Activated T-helper 17 cell treated with anti-CD3 and anti-CD28 coated beads, Interleukin-2, amount 50 U/mL, for 72 hours (primary cell): ENCODE measurements around the gene HIPK1. TPM values are rescaled to one million over a fixed set of nuclear protein-coding genes. Genes with fewer than 3 reads are reported as not detected.

Experiments used
- ATAC-seq: fragments of 150-1000 bp; cut with Tn5 transposase; replicated peaks from 2 replicates; pipeline ENCODE4 v1.10.0; 2021; ENCODE audit warnings: mild to moderate bottlenecking, moderate library complexity
- H3K27ac Mint-ChIP-seq: one replicate; pipeline ENCODE4 v1.8.0; 2022; ENCODE audit warnings: mixed read lengths
- H3K27me3 Mint-ChIP-seq: one replicate; pipeline ENCODE4 v1.8.0; 2022; ENCODE audit warnings: mixed read lengths
- H3K36me3 Mint-ChIP-seq: one replicate; pipeline ENCODE4 v1.8.0; 2022; ENCODE audit warnings: low read depth, mild to moderate bottlenecking, mixed read lengths
- H3K4me1 Mint-ChIP-seq: one replicate; pipeline ENCODE4 v1.8.0; 2022; ENCODE audit warnings: mixed read lengths
- H3K4me3 Mint-ChIP-seq: one replicate; pipeline ENCODE4 v1.8.0; 2022; ENCODE audit warnings: mild to moderate bottlenecking, mixed read lengths
- H3K9me3 Mint-ChIP-seq: one replicate; pipeline ENCODE4 v1.8.0; 2022; ENCODE audit warnings: mixed read lengths
- total RNA-seq, 2 donors: library from RNA; stranded (reverse); gene quantifications; one replicate each; pipeline ENCODE4 v1.2.3, GENCODE V29; 2022

Gene HIPK1
- total RNA-seq, result 10 to 100 TPM; 44.4 to 71.0 TPM

DNA sequence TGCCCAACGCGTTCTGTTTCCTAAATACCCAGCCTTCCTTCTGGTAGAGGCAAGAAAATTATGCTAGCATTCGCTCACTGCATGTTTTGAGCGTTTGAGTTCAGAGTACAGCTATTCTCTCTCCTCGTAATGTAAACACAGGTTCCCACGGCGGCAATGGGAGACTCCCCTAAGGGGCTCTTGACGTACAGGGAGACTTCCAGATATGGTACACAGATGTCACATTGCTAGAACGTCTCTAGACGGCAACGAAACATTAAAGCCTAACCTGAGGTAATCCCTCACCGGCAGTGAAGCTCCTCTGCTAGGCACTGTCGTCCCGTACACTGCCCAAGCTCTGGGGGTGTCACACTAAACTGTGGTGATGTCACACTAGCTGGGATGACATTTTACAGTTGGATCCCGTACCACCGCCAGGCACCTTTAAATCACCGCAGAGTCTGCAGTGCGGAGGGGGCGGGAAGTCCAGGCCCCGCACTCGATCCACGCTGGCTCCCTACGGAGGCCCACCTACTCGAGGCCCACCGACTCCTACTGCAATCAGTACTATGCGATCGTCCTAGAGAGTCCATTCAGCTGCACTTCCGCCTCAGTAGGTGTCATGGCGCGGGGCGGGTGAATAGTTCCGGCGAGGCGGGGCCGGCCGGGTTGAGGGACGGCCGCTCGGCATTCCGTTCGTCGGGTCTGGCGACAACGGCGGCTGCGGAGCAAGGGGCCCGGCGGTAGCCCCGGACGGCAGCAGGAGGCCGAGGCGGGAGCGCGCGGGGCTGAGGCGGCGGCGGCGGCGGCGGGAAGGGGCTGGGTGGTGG lies at the start of gene HIPK1:
TSS of gene HIPK1 (plus strand) at position 384 of the 809 bp plus-strand sequence.
- Mint-ChIP-seq H3K4me3 (peak within 1 kb of the TSS; percentile 89), H3K36me3 (peaks cover 48% of the 10 kb centered on the region), H3K4me1 (peaks cover 42% of the 10 kb centered on the region), H3K27me3 (no peaks in the 10 kb centered on the region), H3K27ac (peak within 1 kb of the TSS; percentile 99), H3K9me3 (no peaks in the 10 kb centered on the region)
- ATAC-seq, result peak; percentile 62

DNA sequence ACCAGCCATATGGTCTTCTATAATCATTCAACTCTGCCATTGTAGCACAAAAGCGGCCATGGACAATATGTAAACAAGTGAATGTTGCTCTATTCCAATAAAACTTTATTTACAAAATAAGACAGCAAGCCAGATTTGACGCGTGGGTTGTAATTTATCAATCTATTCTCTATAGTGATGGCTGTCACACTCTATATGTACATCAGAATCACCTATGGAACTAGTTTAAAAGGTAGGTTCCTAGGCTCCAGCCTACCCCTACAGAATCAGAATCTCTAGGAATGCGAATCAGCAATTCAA lies 49.4 kb upstream of the HIPK1 start:
- Mint-ChIP-seq H3K27ac (peak overlapping the region; percentile 85), H3K9me3 (no peaks in the 10 kb centered on the region), H3K4me3 (peak overlapping the region; percentile 59), H3K4me1 (peaks cover 15% of the 10 kb centered on the region), H3K27me3 (no peaks in the 10 kb centered on the region), H3K36me3 (no peaks in the 10 kb centered on the region)
- ATAC-seq, result no peak

DNA sequence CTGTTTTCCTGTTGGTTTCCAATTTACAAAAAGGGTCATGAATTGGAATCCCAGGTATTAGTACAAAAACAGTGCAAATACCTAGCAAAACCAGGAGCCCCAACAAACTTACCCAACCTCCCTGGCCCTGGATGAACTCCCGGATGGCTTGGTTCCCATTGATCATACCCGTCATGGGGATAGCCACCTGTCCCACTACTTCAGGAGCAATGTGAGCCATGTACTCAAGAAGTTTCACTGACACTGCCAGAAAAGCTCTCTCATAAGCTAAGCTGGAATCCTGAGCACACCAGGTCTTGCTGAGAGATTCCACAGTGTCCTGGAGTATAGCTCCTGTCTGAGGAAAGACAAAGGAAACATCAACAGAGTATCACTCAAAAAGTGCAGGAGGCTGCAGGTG lies 47.5 kb upstream of the HIPK1 start:
- peak overlapping the region; percentile 59 for H3K4me3 Mint-ChIP-seq
- no peaks in the 10 kb centered on the region for H3K4me1 Mint-ChIP-seq
- peak overlapping the region; percentile 85 for H3K27ac Mint-ChIP-seq
- H3K27me3 Mint-ChIP-seq, result no peaks in the 10 kb centered on the region
- ATAC-seq, result no peak
- H3K9me3 Mint-ChIP-seq, result no peaks in the 10 kb centered on the region
- H3K36me3 Mint-ChIP-seq, result no peaks in the 10 kb centered on the region

DNA sequence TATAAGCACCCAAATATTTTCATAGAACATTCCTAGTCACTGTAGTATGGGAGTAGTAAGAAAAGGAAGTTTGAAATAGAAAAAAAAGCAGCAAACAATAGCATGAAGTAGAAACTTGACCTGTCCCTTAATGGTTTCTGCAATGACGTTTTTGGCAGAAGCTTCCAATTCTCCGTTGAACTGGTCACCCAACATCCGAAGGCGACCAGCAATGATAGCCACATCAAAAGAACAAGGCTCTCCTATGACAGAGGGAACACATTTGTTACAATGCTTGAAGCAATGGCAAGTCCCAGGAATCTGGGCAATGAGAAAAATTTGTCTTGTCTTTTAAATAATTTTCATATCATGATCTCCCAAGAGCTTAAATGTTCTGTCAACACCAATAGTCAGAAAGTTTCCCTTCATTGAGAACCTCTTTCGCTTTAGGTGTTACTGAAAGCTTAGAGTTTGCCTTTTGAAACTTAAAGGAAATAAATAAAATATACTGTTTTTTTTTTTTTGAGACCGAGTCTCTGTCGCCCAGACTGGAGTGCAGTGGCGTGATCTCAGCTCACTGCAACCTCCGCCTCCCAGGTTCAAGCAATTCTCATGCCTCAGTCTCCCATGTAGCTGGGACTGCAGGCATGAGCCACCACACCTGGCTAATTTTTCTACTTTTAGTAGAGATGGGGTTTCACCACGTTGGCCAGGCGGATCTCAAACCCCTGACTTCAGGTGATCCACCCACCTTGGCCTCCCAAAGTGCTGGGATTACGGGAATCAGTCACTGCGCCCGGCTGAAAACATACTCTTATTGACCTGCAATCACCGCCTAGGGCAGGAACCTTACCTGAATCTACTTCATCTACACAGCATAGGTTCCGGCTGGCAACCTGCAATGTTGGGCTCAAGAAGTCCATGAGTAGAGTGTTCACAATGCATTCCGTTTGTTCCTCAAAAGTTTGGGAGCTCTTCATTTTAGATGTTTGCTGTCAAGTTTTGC lies 42.4 kb upstream of the HIPK1 start:
- no peak for ATAC-seq
- Mint-ChIP-seq H3K36me3 (no peaks in the 10 kb centered on the region), H3K4me3 (peak overlapping the region; percentile 59), H3K9me3 (no peaks in the 10 kb centered on the region), H3K27ac (peak overlapping the region; percentile 69), H3K4me1 (peaks cover 14% of the 10 kb centered on the region), H3K27me3 (no peaks in the 10 kb centered on the region)

DNA sequence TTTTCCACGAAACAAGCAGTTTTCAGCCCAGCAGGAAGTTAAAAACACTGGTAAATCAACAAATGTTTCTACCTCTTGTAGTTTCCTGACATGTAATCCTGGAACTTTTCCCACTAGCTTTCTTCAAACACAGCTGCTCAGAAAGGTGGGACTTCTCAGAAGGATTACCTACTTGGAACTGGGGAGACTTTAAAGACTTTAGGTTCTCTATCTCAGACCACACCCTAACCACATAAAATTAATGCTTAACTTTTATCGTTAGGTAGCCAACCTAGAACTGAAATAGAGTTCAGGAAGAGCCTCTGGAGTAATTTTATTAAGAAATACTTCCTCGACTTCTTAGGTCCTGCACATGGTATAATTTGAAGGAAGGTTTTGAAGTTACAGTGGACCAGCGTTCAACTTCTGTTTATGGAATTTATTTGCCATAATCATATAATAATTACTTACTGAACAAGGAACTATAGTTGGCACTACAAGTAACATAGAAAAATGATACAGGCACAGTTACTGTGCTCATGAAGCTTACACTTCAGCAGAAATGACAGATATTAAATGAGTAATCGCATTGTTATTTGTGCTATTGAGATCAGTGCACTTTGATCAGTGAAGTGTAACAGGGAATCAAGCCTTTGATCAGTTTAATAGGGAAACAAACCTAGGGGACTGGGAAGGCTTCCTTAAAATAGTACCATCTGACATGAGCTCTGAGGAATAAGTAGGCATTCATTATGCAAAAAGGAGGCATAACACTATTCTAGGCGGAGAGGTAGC lies 41.5 kb upstream of the HIPK1 start, which contains the start of gene BCL2L15:
TSS of gene BCL2L15 (minus strand) at position 180 of the 774 bp plus-strand sequence. CDS start 206 bp downstream, outside the sequence.
- Mint-ChIP-seq H3K27me3 (no peaks in the 10 kb centered on the region), H3K4me1 (peaks cover 14% of the 10 kb centered on the region), H3K4me3 (peak within 1 kb of the TSS; percentile 59), H3K27ac (peak within 1 kb of the TSS; percentile 69), H3K9me3 (no peaks in the 10 kb centered on the region), H3K36me3 (peaks cover 6% of the 10 kb centered on the region)
- ATAC-seq, result no peak

DNA sequence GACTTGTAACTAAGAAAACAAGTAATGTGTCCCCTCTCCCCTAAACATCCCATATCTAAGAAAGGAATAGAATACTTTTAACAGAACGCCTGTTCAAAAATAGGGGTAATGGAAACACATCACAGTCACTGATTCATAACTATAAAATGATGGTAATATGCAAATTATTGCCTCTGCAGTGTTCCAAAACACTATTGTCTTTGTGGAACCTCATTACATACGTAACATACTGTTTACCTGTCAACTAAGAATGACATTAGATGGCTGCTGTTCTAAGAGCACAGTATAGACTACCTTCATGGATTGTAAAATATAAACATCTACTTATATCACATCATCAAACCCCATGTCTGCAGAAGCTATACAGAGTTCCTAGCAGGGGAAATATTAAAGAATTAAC lies 38.3 kb upstream of the HIPK1 start:
- peak overlapping the region; percentile 49 for H3K27ac Mint-ChIP-seq
- H3K4me3 Mint-ChIP-seq, result peak overlapping the region; percentile 6
- peak; percentile 62 for ATAC-seq
- H3K4me1 Mint-ChIP-seq, result peaks cover 14% of the 10 kb centered on the region
- H3K9me3 Mint-ChIP-seq, result no peaks in the 10 kb centered on the region
- peaks cover 26% of the 10 kb centered on the region for H3K36me3 Mint-ChIP-seq
- H3K27me3 Mint-ChIP-seq, result no peaks in the 10 kb centered on the region

DNA sequence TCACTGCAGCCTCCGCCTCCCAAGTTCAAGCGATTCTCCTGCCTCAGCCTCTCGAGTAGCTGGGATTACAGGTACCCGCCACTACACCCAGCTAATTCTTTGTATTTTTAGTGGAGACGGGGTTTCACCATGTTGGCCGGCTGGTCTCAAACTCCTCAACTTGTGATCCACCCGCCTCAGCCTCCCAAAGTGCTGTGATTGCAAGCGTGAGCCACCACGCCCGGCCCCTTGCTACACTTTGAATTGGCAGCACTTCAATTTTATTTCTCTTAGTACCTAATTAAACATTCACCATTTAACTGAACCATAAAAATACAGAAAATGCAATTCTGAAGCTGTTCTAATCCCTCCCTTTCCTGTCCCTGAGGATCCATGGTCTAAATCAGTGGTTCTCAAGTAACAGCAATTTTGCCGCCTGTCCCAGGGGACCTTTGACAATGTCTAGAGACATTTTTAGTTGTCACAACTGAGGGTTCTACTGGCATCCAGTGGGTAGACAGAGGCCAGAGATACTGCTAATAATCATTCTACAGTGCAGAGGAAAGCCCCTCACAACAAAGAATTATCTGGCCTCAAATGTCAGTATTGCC lies 37.4 kb upstream of the HIPK1 start:
- Mint-ChIP-seq H3K4me1 (peaks cover 14% of the 10 kb centered on the region), H3K4me3 (no peak overlapping the region), H3K36me3 (peaks cover 35% of the 10 kb centered on the region), H3K9me3 (no peaks in the 10 kb centered on the region), H3K27me3 (no peaks in the 10 kb centered on the region), H3K27ac (no peak overlapping the region)
- ATAC-seq, result no peak

DNA sequence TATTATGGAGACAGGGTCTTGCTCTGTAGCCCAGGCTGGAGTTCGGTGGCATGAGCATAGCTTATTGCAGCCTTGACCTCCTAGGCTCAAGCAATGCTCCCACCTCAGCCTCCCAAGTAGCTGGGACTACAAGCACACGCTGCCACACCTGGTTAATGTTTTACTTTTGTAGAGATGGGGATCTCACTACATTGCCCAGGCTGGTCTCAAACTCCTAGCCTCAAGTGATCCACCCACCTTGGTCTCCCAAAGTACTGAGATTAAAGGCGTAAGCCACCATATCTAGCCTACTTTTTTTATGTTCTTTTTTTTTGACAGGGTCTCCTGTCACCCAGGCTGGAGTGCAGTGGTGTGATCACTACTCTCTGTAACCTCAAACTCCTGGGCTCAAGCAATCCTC lies 35.9 kb upstream of the HIPK1 start:
- no peak for ATAC-seq
- no peaks in the 10 kb centered on the region for H3K27me3 Mint-ChIP-seq
- no peak overlapping the region for H3K27ac Mint-ChIP-seq
- H3K4me3 Mint-ChIP-seq, result no peak overlapping the region
- peaks cover 5% of the 10 kb centered on the region for H3K4me1 Mint-ChIP-seq
- peaks cover 50% of the 10 kb centered on the region for H3K36me3 Mint-ChIP-seq
- H3K9me3 Mint-ChIP-seq, result no peaks in the 10 kb centered on the region

DNA sequence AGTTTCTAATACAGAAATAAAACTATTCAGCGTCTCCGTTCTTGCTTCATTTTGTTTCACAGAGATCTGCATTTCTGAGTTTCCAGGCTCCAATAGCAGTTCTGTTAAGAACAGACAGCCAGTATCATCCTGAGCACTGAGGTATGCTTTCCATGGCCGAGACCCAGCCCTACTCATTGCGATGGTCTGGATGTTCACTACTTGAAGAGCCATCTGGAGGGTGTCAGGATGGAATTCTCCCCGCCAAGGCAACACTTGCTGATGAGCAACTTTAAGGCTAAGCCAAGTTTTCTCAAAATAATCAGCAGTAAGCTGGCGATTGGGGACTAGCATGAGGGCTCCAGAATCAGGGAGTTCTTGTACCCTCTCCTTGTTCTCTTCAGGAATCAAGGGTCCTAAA lies 34.0 kb upstream of the HIPK1 start:
- Mint-ChIP-seq H3K27ac (peak overlapping the region; percentile 14), H3K4me3 (no peak overlapping the region), H3K9me3 (no peaks in the 10 kb centered on the region), H3K4me1 (peaks cover 11% of the 10 kb centered on the region), H3K36me3 (peaks cover 68% of the 10 kb centered on the region), H3K27me3 (no peaks in the 10 kb centered on the region)
- no peak for ATAC-seq

DNA sequence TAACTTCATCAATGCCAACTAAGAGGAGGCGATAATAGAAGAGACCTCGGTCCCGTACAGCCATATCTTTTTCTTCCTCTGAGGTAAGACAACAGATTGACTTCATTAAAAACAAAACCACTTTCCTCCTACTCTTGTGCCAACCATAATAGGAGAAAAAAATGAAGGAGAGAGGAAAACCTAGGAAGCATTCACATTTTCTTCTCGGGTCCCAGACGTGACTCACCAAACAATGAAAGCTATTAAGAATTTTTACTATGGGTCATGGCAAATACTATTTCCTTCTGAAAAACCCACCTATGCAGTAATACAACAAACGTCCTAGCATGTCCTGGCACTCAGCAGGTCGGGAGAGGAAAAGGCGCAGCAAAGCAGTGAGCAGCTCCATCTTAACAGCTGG lies 33.2 kb upstream of the HIPK1 start:
- Mint-ChIP-seq H3K27ac (peak overlapping the region; percentile 49), H3K4me1 (peaks cover 9% of the 10 kb centered on the region), H3K4me3 (no peak overlapping the region), H3K36me3 (peaks cover 77% of the 10 kb centered on the region), H3K9me3 (no peaks in the 10 kb centered on the region), H3K27me3 (no peaks in the 10 kb centered on the region)
- ATAC-seq, result no peak

DNA sequence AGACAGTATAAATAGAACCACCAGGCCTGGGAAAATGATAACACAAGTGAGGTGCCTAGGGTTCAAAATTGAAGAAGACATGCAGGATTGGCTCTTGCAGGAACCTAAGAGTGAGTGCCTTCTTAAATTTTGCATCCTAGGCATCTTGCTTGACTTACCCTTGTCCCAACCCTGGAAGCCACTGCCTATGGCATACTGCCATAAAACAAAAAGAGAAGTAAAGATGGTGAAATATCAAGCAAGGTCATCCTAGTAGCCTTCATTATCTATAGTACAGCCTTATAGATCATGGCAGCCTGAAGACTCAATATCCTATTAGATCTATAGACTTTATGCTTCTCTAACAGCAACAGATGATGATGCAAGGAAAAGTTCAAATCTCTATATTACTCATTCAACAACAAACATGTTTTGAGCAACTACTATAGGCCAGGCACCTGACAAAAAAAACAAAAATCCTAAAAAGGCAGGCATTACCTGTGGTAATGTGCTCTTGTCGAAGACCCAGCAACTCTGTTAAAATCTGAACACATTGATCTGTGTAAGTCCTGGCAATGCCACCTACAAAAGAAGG lies 30.8 kb upstream of the HIPK1 start:
- Mint-ChIP-seq H3K27ac (peak overlapping the region; percentile 84), H3K9me3 (no peaks in the 10 kb centered on the region), H3K27me3 (no peaks in the 10 kb centered on the region), H3K4me1 (peaks cover 30% of the 10 kb centered on the region), H3K36me3 (peaks cover 95% of the 10 kb centered on the region), H3K4me3 (no peak overlapping the region)
- ATAC-seq, result peak; percentile 61

DNA sequence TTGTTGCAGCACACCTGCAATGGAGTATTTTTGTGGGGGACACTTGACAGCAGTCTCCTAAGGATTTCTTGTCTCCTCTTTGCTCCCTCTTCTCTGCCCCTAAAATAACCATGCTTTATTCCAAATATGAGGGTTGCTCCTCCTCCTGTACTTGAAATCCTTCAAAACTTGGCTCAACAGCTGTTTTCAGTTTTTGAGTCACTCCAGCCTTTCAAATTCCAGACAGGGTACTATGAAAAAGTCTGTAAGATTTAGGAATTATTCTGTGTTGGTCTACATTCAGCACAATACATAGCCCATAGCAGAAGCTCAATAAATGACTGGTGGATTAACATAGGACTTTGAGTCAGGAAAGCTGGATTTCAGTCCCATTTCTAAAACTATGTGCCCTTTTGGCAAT lies 30.0 kb upstream of the HIPK1 start:
- H3K27ac Mint-ChIP-seq, result peak overlapping the region; percentile 84
- no peak overlapping the region for H3K4me3 Mint-ChIP-seq
- H3K9me3 Mint-ChIP-seq, result no peaks in the 10 kb centered on the region
- ATAC-seq, result no peak
- H3K36me3 Mint-ChIP-seq, result peaks cover 100% of the 10 kb centered on the region
- no peaks in the 10 kb centered on the region for H3K27me3 Mint-ChIP-seq
- peaks cover 32% of the 10 kb centered on the region for H3K4me1 Mint-ChIP-seq

DNA sequence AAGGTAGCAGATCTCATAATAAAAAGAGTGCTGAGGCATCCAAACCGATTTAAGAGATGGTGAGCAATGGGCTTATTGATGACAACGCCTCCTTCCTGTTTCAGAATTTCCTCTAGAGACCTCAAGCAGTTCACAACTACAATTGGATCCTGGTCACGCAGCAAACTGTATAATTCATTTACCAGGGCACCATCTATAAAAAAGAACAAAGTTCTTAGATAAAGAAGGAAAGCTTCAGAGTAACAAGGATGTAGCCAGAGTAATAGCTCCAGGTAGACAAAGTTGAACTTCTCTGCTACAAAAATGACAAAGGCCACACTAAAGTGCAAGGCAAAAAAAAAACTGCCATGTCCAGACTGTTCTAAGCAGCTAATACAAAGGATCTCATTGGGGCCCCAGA lies 27.9 kb upstream of the HIPK1 start:
- Mint-ChIP-seq H3K27me3 (no peaks in the 10 kb centered on the region), H3K9me3 (no peaks in the 10 kb centered on the region), H3K4me3 (peak overlapping the region; percentile 96), H3K4me1 (peaks cover 32% of the 10 kb centered on the region), H3K36me3 (peaks cover 95% of the 10 kb centered on the region), H3K27ac (peak overlapping the region; percentile 84)
- no peak for ATAC-seq
